GM18505 (cell line): ENCODE results near the gene REEP6.
"Not testable (repeated sequence)": the region's sequence is repeated elsewhere in the genome, so short reads cannot be mapped to it uniquely, and the experiment has no call there.

Experiments used
- ATAC-seq: cut with Tn5 transposase; IDR thresholded peaks from one replicate; pipeline ENCODE4 v1.9.1; 2021; ENCODE audit not compliant: unreplicated experiment
- POLR2A ChIP-seq: IDR thresholded peaks from 4 replicates; pipeline ENCODE4 v1.6.1; 2011; ENCODE audit warnings: borderline replicate concordance; ENCODE audit not compliant: insufficient read depth, insufficient read length; ENCODE audit errors: extremely low read depth

Gene REEP6

DNA sequence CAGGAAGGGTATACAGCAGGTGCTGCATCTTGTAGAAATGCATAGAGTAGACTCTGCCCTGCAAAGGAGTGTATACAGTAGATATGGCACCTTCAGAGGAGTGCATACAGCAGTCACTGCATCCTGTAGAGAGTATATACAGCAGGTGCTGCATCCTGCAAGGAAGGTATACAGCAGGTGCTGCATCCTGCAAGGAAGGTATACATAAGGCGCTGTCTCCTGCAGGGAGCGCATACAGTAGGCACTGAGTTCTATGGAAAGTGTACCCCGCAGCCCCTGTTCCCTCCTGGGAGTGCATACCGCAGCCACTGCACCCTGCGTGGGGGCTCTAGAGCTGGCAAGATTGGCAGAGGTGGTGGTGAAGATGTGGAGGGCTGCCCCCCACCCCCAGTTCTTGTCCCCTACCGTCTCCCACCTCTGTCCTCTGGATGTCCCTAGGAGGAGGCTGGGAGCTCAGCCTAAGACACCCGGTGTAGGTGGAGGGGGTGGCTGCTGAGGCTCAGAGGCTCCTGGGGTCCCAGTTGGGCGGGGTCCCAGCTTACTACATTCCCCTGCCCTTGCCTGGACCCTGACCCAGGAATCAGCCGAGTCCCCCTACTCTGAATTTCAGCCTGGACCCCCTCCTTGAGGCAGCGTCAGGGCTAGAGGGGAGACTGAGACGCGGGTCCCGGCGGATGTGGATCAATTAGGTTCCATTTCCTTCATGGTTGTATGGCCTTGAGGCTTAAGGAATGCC lies 24.2 kb downstream of the REEP6 start:
- ATAC-seq = no peak
- no peak for TF ChIP-seq POLR2A

DNA sequence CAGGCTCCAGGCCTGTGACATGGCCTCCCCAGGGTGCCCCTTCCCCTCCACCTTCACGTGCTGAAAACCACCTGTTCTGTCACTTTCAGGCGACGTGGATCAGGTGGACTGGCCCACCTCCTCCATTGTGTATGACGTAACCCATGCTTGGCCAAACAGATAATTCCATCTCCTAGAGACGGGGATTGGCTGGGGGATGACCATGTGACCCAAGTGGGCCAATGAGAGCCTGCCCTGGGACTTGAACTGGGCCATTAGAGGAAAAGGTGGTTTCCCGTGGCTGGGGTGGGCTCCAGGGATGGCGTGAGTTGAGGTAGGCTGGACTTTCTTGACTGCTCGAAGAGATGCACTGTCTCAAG lies 25.4 kb downstream of the REEP6 start:
- TF ChIP-seq POLR2A = no peak
- ATAC-seq = no peak

DNA sequence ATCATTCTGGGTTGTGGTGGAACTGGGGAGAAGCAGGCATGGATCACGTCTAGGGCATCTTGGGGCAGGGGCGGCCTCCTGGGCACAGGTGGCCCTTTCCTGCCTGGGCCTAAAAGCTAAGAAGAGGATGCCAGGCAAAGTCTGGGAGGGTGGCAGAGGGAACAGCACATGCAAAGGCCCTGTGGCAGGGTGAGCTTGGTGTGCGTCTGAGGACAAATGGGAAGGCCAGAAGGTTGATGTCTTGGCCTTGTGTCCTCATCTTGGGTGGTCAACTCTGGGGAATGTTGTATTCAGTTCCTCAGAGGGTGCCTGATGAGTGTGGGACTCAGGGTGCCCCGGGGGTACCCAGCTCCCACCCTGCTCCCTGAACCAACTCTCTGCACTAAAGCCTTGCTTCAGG lies 27.5 kb downstream of the REEP6 start:
- TF ChIP-seq POLR2A = no peak
- ATAC-seq = no peak

DNA sequence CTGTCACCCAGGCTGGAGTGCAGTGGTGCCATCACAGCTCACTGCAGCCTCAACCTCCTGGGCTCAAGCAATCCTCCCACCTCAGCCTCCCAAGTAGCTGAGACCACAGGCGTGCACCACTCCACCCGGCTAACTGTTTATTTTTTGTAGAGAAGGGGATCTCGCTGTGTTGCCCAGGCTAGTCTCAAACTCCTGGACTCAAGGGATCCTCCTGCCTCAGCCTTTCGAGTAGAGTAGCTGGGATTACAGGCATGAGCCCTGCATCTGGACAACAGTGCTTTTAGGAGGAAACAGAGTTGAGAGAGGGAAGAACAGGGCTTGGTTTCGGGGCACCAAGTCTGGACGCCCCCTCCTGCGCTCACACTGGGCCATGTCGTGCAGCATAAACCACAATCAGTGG lies 28.8 kb downstream of the REEP6 start:
- ATAC-seq = not testable (repeated sequence)

DNA sequence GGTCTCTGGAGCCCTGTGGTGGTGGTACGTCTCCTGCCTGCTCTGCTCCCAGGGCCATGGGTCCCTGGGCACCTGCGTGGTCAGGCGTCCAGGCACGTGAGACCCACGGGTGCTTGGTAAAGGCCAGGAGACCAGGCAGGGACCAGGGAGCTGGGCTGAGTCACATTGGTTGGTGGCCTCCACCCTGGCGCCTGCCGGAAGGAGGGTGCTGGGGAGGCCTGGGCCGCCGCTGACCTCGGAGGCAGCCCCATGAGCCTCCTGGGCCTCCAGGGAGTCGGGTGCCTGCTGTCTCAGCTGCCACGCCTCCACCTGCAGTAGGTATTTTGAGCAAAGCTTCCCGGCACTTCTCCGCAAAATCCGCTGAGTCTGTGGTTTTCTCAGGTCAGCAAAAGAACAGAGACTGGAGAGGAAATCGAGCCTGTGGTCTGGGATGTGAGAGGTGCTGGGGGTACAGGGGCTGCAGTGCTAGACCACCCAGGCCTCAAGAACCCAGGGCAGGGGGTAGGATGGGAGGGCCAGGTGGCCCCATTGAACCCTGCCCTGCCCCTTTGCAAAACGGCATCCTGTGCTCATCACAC lies 29.3 kb downstream of the REEP6 start:
- TF ChIP-seq POLR2A = no peak
- no peak for ATAC-seq

DNA sequence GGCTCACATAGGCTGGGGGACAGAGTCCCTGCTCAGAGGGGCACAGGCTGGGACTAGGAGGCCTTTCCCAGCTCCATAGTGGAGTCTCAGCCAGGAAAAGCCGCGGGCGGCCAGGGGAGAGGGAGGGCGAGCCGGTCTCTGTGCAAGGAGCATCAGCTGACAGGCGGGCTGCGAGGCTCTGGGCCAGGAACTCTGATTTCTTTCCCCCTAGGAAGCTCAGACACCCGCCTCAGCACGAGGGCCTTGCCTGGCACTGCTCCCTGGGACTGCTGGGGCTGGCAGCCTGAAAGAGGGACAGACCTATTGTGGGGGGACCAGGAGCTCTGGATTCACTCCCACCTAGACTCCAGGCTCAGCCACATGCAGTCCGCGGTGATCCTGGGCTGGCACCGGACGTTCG lies 30.7 kb downstream of the REEP6 start:
- no peak for TF ChIP-seq POLR2A
- no peak for ATAC-seq

DNA sequence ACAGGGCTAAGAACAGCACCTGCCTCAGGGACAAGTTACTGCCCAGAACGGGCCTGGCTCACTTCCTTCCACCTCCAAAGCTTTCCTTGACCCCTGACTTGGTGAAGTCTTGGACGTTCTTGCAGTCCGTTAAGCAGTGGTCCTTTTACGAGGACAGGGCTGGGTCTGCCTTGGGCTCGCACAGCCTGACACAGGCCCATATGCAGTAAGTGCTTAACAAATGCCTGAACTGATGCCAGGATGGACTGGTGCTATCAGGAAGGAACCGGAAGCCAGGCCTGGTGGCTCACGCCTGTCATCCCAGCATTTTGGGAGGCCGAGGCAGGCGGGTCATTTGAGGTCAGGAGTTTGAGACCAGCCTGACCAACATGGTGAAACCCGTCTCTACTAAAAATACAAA lies 31.1 kb downstream of the REEP6 start:
- ATAC-seq = no peak
- TF ChIP-seq POLR2A = no peak

DNA sequence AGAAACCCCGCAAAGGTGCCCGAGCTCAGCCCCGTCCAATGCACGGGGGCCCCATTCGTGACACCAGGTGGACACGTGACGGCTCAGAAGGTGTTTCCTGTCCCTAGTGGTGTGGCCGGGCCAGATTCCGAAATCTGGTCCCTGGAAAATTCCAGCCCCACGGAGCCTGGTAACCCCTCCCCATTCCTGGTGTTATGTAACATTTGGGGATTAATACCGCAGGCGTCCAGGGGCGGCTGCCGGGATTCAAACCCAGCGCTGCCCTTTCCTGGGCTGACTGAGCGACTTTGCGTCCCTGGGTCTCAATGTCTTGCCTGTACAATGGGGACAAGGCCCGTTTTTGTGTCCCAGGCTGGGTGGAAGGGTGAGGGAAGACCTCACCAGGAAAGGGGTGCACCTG lies 31.9 kb downstream of the REEP6 start:
- no peak for ATAC-seq

DNA sequence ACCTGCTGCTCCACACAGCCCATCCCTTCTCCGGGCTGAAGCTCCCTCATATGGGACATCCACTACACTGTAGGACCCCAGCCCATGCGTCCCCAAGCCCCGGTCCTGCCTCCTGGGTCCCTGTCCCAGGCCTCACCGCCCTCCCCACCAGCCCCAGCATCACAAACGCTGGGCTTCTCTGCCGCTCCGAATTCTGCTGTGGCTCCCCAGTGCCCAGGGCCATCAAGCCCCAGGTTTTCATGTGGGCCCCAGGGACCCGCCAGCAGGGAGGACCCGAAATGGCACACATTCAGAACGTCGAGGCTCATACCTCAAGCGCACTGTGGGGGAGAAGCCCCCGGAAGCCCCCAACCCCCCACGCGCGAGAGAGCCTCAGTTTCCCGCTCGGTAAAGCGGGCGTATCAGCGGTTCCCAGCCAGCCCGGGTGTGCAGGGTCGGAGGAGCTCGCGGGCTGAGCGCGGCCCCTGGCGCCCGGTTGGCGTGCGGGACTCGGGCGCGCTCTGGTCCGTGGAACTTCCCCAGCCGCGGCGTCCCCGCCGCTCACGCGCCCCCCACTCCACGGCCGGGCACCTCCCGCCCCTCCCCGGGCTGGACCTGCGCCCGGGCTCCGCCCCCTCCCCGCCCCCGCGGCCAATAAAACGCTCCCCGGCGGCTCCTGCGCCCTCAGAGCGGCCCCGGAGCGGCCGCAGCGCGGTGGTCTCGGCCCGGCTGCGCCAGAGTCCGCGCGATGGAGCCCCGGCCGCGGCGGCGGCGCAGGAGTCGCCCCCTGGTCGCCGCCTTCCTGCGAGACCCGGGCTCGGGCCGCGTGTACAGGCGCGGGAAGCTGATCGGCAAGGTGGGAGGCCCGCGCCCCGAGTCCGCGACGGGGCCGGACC lies 32.7 kb downstream of the REEP6 start, which contains the start of gene PLK5:
Gene PLK5 (plus strand): TSS at position 666 of the 875 bp plus-strand sequence. CDS start 2,920 bp downstream, outside the sequence.
- ATAC-seq = no peak
- no peak for TF ChIP-seq POLR2A

More for the DNA sequence above, 31.9 kb downstream of the REEP6 start:
- TF ChIP-seq POLR2A = no peak

DNA sequence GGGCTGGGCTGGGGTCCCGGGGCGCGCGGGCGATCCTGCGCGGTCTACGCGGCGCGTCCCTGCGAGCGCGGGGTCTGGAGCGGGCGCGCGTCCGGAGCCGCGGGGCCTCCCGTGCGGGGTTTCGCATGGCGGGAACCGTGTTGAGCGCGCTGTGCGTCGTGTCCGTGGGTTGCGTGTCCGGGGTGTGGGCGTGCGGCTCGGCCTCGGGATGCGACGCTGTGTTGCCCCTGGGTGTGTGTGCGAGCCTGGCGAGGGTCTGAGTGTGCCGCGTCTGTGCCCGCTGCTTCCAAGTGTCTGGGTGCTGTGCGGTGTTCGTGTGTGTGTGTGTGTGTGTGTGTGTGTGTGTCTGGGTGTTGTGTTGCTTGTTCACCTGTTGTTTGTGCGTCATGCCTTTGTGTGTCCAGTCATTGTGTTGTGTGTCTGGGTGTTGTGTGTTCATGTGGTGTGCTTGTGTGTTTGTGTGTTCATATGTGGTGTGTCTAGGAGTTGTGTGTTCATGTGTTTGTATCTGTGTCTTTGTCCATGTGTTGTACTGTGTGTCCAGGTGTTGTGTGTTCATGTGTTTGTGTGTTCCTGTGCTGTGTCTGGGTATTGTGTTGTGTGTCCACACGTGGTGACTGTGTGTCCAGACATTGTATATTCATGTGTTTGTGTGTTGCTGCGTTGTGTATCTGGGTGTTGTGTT lies 33.4 kb downstream of the REEP6 start:
- TF ChIP-seq POLR2A = no peak
- no peak for ATAC-seq

DNA sequence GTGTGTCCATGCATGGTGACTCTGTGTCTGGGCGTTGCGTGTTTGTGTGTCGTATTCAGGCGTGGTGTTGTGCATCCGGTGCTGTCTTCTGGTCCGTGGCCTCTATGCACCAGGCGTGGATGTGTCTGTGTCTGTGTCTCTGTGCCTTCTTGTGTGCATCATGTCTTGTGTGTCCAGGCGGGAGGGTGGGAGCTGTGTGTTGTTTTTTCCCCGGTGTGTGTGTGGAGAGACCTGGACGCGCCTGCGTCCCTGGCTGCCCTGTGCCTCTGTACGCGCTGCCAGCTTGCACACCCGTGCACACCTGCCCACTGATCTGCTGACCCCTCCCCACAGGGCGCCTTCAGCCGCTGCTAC lies 34.0 kb downstream of the REEP6 start:
- no peak for ATAC-seq
- no peak for TF ChIP-seq POLR2A

DNA sequence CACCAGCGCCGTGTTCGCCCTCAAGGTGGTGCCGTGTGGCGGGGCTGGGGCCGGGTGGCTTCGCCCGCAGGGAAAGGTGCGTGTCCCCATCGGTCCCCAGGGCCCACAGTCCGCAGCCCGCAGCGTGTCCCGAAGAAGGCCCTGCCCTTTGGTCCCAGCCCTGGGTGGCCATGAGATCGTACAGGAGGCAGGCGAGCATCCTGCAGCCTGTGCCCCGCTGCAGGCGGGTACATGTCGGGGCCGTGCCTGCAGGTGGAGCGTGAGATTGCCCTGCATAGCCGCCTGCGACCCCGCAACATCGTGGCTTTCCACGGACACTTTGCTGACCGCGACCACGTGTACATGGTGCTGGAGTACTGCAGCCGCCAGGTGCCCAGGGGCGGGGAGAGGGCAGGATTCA lies 34.4 kb downstream of the REEP6 start:
- ATAC-seq = no peak
- TF ChIP-seq POLR2A = no peak

DNA sequence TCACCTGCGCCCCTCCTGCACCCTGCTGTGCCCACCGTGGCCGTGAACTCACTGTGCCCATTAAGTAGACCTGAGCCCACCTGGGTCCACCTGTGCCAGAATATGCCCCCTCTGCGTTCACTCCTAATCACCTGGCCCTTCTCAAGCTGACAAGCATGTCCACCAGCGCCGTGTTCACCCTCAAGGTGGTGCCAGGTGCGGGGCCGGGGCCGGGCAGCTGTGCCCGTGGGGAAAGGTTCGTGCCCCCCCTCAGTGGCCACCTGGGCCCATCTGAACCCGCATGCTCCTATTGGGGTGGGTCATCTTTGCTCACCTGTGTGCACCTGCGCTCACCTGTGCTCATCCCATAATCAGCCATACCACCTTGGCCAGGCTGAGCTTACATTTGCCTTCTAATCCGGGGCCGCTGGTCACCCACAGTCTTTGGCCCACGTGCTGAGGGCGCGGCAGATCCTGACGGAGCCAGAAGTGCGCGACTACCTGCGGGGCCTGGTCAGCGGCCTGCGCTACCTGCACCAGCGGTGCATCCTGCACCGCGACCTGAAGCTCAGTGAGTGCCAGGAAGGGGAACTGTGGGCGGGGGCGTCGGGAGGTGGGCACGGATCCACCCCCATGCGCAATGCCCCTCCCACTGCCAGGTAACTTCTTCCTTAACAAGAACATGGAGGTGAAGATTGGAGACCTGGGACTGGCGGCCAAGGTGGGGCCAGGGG lies 35.2 kb downstream of the REEP6 start:
- ATAC-seq = no peak
- TF ChIP-seq POLR2A = no peak
